GM18499 (cell line): ENCODE measurements around the gene TP63.
"Not testable (repeated sequence)": the region's sequence is repeated elsewhere in the genome, so short reads cannot be mapped to it uniquely, and the experiment has no call there.

Experiments used
- ATAC-seq: cut with Tn5 transposase; IDR thresholded peaks from one replicate; pipeline ENCODE4 v1.9.1; 2021; ENCODE audit warnings: moderate number of reproducible peaks; ENCODE audit not compliant: insufficient read depth, unreplicated experiment

Gene TP63

DNA sequence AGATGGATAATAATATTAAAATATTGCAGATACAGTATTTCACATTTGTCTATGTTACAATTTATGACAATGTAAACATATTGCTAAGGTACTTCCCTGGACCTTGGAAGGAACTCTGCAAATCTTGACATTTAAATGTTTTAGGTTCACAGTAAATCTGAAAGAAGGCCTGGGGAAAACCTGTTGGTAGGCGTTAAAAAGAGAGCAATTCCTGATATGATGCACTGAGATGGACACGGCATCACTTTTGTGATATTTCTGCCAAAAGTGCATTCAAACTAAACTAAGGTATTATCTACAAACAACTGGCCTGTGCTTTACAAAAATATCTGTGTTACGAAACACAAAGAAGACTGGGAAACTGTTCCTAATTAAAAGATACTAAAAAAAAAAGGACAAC is 6.1 kb upstream of the TP63 start:
- no peak for ATAC-seq

- ATAC-seq = no peak
Measured at GRCh38 chr3:189625572-189625971, 5.6 kb upstream of the TP63 start.

DNA sequence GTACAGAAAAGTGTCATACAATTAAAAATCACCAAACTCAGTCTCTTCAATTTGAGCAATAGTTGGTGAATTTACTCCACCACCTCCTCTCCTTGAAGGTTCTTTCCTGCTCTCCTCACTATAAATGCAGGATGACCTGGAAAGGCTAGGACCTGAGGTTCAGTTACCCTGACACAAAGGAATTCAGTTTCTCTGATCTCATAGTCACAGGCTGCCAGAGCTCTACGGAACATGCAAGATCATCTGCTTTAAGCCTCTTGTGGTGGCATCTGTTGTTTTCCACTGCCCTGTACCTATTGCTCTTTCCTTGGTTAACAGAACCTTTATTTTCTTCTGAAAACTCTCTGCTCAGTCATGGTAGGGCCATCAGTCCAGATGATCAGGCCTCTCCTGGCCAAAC is 4.9 kb upstream of the TP63 start:
- ATAC-seq = no peak

- ATAC-seq = no peak
Measured at GRCh38 chr3:189629803-189630455, 1.3 kb upstream of the TP63 start.

DNA sequence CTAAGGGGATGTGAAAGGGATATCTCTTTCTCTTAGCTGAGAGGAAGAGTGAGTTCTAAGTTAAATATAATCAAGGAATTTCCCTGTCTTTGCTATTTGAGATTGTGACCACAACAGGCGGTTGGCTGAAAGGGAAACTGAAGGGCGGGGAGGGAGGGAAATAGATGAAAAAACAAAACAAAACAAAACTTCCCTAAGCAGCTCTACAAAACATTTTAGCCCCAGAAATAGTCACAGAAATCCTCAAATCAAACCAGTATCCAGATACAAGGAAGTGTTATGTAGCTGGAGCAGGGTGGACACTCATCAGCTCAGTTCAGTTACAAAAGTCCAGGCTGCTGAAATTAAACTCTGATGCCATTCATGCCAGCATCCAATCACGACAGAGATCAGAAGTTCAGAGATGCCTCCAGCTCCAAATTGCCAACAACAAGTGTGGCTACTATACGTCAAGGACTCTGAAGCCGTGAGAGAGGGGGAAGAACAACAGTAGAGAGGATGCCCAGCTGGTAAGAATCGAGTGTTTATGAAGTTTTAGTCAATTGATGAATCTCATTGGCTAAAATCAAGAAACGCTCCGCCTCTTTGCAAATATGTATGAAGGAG is 319 bp upstream of the TP63 start:
- no peak for ATAC-seq

- ATAC-seq = no peak
Measured at GRCh38 chr3:189631409-189631808, 220 bp downstream of the TP63 start.

DNA sequence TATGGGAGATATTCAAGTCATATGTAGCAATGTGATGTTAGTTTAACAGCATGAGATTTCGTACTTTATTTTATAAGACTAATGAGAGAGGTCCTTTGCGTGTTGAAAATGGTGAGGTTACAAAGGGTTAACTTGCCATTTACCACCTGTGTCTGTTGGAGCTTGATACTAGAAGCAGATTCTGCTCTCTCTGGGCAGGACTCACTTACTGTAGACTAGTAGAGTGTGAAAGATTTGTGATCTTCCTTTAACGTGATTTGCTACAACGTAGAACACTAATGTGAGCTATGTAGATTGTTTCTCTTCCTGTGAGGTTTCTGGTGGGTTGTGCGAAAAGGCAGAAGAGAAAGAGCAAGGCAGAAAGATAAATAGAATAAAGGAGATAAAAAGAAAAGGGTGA is 1.1 kb downstream of the TP63 start:
- no peak for ATAC-seq

DNA sequence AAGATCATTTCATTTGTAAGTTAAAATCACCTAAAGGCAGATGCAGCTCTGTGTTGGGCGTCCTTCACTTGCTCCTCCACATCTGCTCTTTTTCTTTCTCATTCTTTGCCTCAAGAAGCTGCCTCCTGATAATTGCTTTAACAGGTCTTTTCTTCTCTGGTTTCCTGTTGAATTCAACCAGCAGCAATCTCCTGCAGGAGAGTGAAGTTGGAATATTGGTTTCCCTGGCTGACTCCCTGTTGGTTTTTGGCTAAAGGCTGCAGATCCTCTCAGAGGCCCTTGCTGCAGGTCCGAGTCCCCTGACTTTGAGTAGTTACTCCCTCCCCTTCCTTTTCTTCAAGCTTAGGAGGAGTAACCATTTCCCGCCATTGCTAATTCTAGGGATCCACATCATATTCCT is 4.2 kb downstream of the TP63 start:
- no peak for ATAC-seq

DNA sequence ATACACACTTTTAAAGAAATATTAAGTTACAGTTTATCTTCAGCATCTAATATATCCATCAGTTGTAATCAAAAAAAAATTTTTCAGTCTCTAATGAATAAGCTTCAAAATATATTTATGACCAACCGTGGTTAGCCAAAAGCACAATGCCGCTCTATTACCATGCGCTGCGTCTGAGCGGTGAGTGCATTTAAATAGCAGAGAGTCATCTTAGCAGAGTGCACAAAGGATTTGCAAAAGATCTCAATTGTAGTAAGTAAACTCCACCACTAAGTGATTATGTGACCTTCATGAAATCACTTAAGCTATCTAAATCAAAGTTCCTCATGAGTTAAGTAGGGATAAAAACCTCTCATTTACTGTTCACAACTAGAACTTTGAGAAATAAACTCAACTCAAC is 4.9 kb downstream of the TP63 start:
- ATAC-seq = no peak

GRCh38 chr3:189637750-189638149 is 6.6 kb downstream of the TP63 start:
- no peak for ATAC-seq

GRCh38 chr3:189638276-189639031 is 7.3 kb downstream of the TP63 start:
- ATAC-seq = no peak

GRCh38 chr3:189641776-189642175 is 10.6 kb downstream of the TP63 start:
- ATAC-seq = no peak

DNA sequence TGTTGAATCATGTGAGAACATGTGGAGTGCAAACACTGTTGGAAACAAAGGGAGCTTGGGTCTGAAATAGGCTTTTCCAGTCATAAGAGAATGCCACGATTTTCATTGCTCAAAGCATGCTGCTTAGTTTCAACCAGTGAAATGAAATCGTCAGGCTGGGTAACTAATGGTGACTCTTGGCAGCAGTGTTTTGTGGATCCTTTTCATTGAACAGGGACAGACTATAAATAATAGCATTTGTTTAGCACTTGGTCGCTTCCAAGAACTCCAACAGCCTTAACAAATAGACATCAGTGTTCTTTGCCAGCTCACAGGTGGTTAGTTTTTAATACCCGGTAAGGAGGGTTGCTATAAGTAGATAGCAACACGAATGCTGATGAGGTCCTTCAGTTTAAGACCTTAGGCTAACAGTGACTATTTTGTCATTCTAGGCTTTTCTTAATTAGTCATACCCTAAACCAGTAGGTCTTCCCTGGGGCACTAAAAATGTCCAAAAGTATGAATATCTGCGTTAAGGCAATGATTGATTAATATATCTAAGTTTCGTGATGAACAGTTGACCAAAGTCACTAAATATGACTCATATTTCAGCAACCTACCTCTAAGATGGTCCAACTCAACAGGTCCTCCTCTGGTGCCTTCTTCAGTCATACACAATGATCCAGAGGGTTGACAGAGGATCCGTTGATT is 15.8 kb downstream of the TP63 start:
- ATAC-seq = no peak

GRCh38 chr3:189652042-189652441 is 20.9 kb downstream of the TP63 start:
- no peak for ATAC-seq

DNA sequence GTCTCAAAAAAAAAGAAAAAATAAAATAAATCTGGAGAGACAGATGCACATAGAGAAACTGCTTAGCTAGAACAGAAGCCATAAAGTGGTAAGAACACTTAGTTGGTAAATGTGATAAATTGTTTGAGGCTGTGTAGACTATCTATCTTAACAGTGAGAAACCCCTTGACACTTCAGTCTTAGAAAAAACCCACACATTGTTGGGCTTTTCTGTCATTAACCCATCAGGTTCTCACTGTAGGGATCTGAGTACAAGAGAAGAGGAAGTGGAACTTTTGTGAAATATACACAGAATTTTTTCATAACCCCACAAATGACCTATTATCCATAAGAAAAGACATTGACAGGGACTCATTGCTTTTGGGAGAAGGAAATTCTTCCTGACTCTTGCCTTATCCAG is 24.4 kb downstream of the TP63 start:
- ATAC-seq = peak; percentile 65

DNA sequence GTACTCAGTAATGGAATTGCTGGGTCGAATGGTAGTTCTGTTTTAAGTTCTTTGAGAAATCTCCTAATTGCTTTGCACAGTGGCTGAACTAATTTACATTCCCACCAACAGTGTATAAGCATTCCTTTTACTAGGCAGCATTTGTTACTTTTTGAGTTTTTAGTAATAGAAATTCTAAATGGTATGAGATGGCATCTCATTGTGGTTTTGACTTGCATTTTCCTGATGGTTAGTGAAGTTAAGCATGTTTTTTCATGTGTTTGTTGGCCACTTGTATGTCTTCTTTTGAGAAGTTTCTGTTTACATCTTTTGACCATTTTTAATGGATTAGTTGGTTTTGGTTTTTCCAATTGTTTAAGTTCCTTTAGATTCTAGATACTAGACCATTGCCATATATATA is 28.4 kb downstream of the TP63 start:
- ATAC-seq = no peak

GRCh38 chr3:189664311-189664710 is 33.1 kb downstream of the TP63 start:
- no peak for ATAC-seq

DNA sequence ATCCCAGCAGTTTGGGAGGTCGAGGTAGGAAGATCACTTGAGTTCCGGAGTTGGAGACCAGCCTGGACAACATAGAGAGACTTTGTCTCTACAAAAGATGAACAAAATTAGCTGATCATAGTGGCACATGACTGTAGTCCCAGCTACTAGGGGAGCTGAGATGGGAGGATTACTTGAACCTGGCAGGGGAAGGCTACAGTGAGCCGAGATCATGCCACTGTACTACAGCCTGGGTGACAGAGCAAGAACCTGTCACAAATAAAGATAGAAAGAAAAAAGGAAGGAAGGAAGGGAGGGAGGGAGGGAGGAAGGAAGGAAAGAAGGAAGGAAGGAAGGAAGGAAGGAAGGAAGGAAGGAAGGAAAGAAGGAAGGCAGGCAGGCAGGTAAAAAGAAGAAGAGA is 41.2 kb downstream of the TP63 start:
- not testable (repeated sequence) for ATAC-seq

GRCh38 chr3:189673535-189673934 is 42.3 kb downstream of the TP63 start:
- ATAC-seq = peak; percentile 64

DNA sequence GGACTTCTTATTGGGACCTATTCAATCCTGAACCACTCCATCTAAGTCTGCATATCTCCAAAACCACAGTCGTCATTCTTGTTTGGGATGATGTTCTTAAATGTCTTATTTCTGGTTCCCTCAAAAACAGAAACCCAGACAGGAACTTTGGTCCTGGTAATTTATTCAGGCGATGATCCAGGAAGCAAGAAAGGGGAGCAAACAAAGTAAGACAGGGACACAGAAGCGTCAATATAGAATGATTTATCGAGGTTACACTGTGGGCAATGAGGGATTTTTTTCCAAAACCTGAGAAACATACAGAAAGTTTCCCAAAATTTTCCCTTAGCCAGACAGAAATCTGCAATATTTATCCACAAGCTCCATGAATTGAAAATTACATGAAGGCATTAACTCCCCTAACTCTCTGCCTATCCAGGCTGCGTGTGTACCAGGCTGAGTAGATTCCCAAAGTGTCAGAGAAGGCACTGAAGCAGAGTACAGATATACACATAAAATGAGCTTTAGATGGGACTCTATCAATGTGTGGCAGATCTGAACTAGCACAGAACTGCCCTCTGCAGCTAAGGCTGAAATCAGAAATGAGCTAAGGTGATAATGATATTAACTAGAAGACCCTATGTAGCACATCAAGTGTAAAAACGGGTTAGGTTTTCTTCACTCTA is 43.2 kb downstream of the TP63 start:
- no peak for ATAC-seq

- ATAC-seq = no peak
Measured at GRCh38 chr3:189677667-189678066, 46.5 kb downstream of the TP63 start.
